Ammon's horn (tissue), 1 donor: ENCODE measurements around the gene SULT1B1.

Experiments
- DNase-seq: peaks from one replicate; pipeline ENCODE4 v3.0.0-alpha.2; 2016; ENCODE audit warnings: low spot score

SULT1B1 gene

DNA sequence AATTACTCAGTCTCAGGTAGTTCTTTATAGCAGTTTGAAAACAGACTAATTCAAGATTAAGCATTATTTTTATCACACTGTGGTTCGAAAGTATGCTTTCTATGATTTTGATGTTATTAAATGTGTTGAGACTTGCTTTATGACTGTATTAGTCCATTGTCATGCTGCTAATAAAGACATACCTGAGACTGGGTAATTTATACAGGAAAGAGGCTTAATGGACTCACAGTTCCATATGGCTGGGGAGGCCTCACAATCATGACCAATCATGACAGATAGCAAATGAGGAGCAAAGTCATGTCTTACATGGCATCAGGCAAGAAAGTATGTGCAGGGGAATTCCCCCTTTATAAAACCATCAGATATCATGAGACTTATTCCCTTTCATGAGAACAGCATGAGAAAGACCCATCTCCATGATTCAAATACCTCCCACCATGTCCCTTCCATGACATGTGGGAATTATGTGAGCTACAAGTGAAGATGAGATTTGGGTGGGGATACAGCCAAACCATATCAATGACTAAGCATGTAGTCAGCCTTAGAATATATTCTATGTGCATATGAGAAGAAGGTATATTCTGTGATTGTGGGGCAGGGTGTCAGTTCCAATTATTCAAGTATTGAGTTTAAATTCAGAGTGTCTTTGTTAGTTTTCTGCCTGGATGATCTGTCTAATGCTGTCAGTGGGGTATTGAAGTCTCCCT is 62.7 kb downstream of the SULT1B1 start:
- no peak for DNase-seq

DNA sequence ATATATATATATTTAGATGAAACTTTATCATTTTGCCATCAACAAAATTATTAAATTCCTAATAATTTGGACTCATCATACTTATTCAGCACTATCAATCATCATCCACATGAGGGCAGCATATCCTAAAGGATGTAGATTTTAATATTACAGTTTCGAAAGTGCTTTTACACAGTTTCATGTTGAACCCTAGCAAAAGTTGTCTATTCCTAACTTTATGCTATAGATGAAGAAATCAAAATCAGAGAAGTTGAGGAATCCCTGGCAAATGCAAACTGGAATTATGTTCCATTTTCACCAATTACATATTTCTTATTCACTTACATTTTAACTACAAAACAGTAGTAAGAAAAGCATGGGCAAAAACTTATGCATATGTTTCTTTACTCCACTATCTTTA is 70.8 kb downstream of the SULT1B1 start:
- DNase-seq, result peak; percentile 63

DNA sequence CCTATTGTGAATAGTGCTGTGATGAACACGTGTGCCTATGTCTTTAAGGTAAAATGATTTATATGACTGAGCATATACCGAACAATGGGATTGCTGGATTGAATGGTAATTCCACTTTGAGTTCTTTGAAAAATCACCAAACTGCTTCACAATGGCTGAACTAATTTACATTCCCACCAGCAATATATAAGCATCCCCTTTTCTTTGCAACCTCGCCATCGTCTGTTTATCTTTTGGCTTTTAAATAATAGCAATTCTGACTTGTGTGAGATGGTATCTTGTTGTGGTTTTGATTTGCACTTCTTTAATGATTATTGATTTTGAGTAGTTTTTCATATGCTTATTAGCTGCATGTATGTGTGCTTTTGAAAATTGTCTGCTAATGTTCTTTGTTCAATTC is 75.6 kb downstream of the SULT1B1 start:
- no peak for DNase-seq
